K562 (cell line): ENCODE measurements around the gene RAB31. TPM values are rescaled to one million over a fixed set of nuclear protein-coding genes. Genes with fewer than 3 reads are reported as not detected.

Experiments
- ARNT ChIP-seq, 2 experiments: fragments of 450-650 bp; IDR thresholded peaks; 2 replicates each; pipeline ENCODE4 v1.6.1; 2016; ENCODE audit warnings: mild to moderate bottlenecking in 1 of 2
- DPF2 ChIP-seq: fragments of 450-650 bp; IDR thresholded peaks from 2 replicates; pipeline ENCODE4 v1.6.1; 2016
- FIP1L1 ChIP-seq: fragments of 200-400 bp; formaldehyde crosslinking; IDR thresholded peaks from 2 replicates; pipeline ENCODE4 v1.6.1; 2018; ENCODE audit warnings: mild to moderate bottlenecking, low read depth, low read length; ENCODE audit not compliant: poor library complexity, severe bottlenecking
- GATAD2A ChIP-seq: fragments of 450-650 bp; IDR thresholded peaks from 2 replicates; pipeline ENCODE4 v1.6.1; 2017
- IFI16 ChIP-seq: fragments of 250-450 bp; sonication (Bioruptor Pico); IDR thresholded peaks from 2 replicates; pipeline ENCODE4 v2.1.2; 2022; ENCODE audit warnings: mild to moderate bottlenecking, inconsistent platforms
- KAT2B ChIP-seq: IDR thresholded peaks from one replicate; pipeline ENCODE4 v1.6.1; 2012; ENCODE audit warnings: low read depth, mild to moderate bottlenecking, control low read depth, inconsistent platforms, low read length, moderate library complexity
- KLF6 ChIP-seq: fragments of 250-450 bp; sonication (Bioruptor Pico); IDR thresholded peaks from 2 replicates; pipeline ENCODE4 v1.4.0; 2020; ENCODE audit warnings: mild to moderate bottlenecking, moderate library complexity, borderline replicate concordance
- NR2C1 ChIP-seq, 2 experiments: fragments of 450-650 bp; IDR thresholded peaks; 2 replicates each; pipeline ENCODE4 v1.6.1; 2017; ENCODE audit warnings: mild to moderate bottlenecking in 2 of 2, antibody characterized with exemption in 1 of 2, inconsistent platforms in 1 of 2, missing compliant biosample characterization in 1 of 2, missing genetic modification characterization in 1 of 2
- RBBP5 ChIP-seq: fragments of 200-600 bp; sonication (generic); IDR thresholded peaks from 2 replicates; pipeline ENCODE4 v1.6.1; 2012; ENCODE audit warnings: borderline replicate concordance, mild to moderate bottlenecking, low read length, control low read depth, inconsistent platforms; ENCODE audit not compliant: insufficient read depth, poor library complexity, severe bottlenecking
- TCF3 ChIP-seq: sonication (generic); formaldehyde crosslinking; IDR thresholded peaks from 2 replicates; pipeline ENCODE4 v1.4.0; 2020; ENCODE audit warnings: mild to moderate bottlenecking, missing genetic modification reagents
- UBTF ChIP-seq, 2 experiments: IDR thresholded peaks; 2 replicates each; pipeline ENCODE4 v1.6.1; 2012; ENCODE audit warnings: improper control_type of control experiment in 2 of 2, low read depth in 2 of 2, low read length in 2 of 2, borderline replicate concordance in 1 of 2
- ZNF76 ChIP-seq: fragments of 250-450 bp; sonication (Bioruptor Pico); IDR thresholded peaks from 2 replicates; pipeline ENCODE4 v1.4.0; 2020; ENCODE audit warnings: mild to moderate bottlenecking, moderate library complexity, borderline replicate concordance
- ZNF79 ChIP-seq: fragments of 250-450 bp; sonication (Bioruptor Pico); IDR thresholded peaks from 2 replicates; pipeline ENCODE4 v1.4.0; 2020; ENCODE audit warnings: low read depth, mild to moderate bottlenecking, moderate library complexity
- polyA plus RNA-seq, 8 experiments: library from polyadenylated mRNA; depleted of rRNA in 4 of 8; stranded (reverse) in 5 of 8; unstranded in 3 of 8; fragments of >200 nt; fragmentation: Nextera tagmentation in 2 of 8; fragmentation: Illumina TruSeq in 1 of 8; extraction: Ambion mirVana in 2 of 8; extraction: Trizol in 1 of 8; gene quantifications; 2 replicates each; pipeline versions ENCODE4 v1.2.1 to v1.2.3, GENCODE V29; 2011 to 2014; ENCODE audit warnings: inconsistent platforms in 1 of 8, missing spikeins in 1 of 8
- total RNA-seq, 7 experiments: library from RNA; depleted of rRNA in 6 of 7; stranded (reverse); fragments of >200 nt in 6 of 7; fragmentation: Illumina TruSeq in 2 of 7; extraction: Trizol in 2 of 7; gene quantifications; 2 replicates each; pipeline versions ENCODE4 v1.2.1 to v1.2.3, GENCODE V29; 2011 to 2021; ENCODE audit warnings: low replicate concordance in 1 of 7
- TF ChIP-seq, protein P1 (sequence below): sonication (generic); formaldehyde crosslinking; IDR thresholded peaks from 2 replicates; pipeline ENCODE4 v1.8.1; 2023; ENCODE audit warnings: missing genetic modification reagents, mild to moderate bottlenecking, borderline replicate concordance
- TF ChIP-seq, protein P2 (sequence below): fragments of 250-450 bp; sonication (Bioruptor Pico); IDR thresholded peaks from 2 replicates; pipeline ENCODE4 v1.5.0; 2020; ENCODE audit warnings: mild to moderate bottlenecking, borderline replicate concordance

RAB31 gene
- total and polyA plus RNA-seq, 9 of the 15 experiments (the other 6 are each of a cell fraction or from before 2014, with no cell fraction given), result 20.7 to 70.4 (median 41.3) TPM

GRCh38 chr18:9829397-9829712 is 121.3 kb downstream of the RAB31 start (continued):
- no peak for TF ChIP-seq FIP1L1
- no peak for TF ChIP-seq ZNF79
- TF ChIP-seq TCF3 (CRISPR knock-in tag), result peak; percentile 36; the same call in 1 of the 2 replicates
- TF ChIP-seq, protein P1, sequence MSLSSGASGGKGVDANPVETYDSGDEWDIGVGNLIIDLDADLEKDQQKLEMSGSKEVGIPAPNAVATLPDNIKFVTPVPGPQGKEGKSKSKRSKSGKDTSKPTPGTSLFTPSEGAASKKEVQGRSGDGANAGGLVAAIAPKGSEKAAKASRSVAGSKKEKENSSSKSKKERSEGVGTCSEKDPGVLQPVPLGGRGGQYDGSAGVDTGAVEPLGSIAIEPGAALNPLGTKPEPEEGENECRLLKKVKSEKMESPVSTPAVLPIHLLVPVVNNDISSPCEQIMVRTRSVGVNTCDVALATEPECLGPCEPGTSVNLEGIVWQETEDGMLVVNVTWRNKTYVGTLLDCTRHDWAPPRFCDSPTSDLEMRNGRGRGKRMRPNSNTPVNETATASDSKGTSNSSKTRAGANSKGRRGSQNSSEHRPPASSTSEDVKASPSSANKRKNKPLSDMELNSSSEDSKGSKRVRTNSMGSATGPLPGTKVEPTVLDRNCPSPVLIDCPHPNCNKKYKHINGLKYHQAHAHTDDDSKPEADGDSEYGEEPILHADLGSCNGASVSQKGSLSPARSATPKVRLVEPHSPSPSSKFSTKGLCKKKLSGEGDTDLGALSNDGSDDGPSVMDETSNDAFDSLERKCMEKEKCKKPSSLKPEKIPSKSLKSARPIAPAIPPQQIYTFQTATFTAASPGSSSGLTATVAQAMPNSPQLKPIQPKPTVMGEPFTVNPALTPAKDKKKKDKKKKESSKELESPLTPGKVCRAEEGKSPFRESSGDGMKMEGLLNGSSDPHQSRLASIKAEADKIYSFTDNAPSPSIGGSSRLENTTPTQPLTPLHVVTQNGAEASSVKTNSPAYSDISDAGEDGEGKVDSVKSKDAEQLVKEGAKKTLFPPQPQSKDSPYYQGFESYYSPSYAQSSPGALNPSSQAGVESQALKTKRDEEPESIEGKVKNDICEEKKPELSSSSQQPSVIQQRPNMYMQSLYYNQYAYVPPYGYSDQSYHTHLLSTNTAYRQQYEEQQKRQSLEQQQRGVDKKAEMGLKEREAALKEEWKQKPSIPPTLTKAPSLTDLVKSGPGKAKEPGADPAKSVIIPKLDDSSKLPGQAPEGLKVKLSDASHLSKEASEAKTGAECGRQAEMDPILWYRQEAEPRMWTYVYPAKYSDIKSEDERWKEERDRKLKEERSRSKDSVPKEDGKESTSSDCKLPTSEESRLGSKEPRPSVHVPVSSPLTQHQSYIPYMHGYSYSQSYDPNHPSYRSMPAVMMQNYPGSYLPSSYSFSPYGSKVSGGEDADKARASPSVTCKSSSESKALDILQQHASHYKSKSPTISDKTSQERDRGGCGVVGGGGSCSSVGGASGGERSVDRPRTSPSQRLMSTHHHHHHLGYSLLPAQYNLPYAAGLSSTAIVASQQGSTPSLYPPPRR (CRISPR knock-in tag), result no peak
- 0 out of 2 replicates have a peak, but pooled peaks have one; percentile 2 for TF ChIP-seq KLF6 (CRISPR knock-in tag)
- no peak for TF ChIP-seq RBBP5
- no peak for TF ChIP-seq KAT2B
- TF ChIP-seq, protein P2, sequence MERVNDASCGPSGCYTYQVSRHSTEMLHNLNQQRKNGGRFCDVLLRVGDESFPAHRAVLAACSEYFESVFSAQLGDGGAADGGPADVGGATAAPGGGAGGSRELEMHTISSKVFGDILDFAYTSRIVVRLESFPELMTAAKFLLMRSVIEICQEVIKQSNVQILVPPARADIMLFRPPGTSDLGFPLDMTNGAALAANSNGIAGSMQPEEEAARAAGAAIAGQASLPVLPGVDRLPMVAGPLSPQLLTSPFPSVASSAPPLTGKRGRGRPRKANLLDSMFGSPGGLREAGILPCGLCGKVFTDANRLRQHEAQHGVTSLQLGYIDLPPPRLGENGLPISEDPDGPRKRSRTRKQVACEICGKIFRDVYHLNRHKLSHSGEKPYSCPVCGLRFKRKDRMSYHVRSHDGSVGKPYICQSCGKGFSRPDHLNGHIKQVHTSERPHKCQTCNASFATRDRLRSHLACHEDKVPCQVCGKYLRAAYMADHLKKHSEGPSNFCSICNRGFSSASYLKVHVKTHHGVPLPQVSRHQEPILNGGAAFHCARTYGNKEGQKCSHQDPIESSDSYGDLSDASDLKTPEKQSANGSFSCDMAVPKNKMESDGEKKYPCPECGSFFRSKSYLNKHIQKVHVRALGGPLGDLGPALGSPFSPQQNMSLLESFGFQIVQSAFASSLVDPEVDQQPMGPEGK (CRISPR knock-in tag), result no peak
- TF ChIP-seq IFI16 (CRISPR knock-in tag), result no peak
- TF ChIP-seq GATAD2A, result no peak
- 0 out of 4 replicates have a peak, but pooled peaks have one; percentile 16 to 17 for TF ChIP-seq ARNT (IDR thresholded peaks at IDR 0.05)
- TF ChIP-seq NR2C1 (IDR thresholded peaks at IDR 0.05), result no peak
- TF ChIP-seq NR2C1 (tag; IDR thresholded peaks at IDR 0.05), result no peak
- TF ChIP-seq DPF2, result no peak; the same call in 1 of the 2 replicates
- TF ChIP-seq ZNF76 (CRISPR knock-in tag), result no peak
- no peak for TF ChIP-seq UBTF (IDR thresholded peaks at IDR 0.05; ENCODE audit: borderline replicate concordance in 1 of 2, low read depth in 2 of 2, low read length in 2 of 2)
